Immature natural killer cell (primary cell): ENCODE results near the gene PPP3CA. TPM values are rescaled to one million over a fixed set of nuclear protein-coding genes. Genes with fewer than 3 reads are reported as not detected.

ENCODE experiments used
- DNase-seq, 3 donors: peaks; one replicate each; pipeline ENCODE4 v3.0.0; 2022; ENCODE audit warnings: mixed read lengths in 1 of 3
- H3K27ac Mint-ChIP-seq, 6 donors: one replicate each; pipeline ENCODE4 v1.8.0; 2020; ENCODE audit warnings: mixed read lengths in 6 of 6, mild to moderate bottlenecking in 5 of 6, inconsistent platforms in 4 of 6, moderate library complexity in 3 of 6
- H3K27me3 Mint-ChIP-seq, 3 donors: one replicate each; pipeline ENCODE4 v1.8.0; 2020 to 2021; ENCODE audit warnings: low read depth in 3 of 3, mild to moderate bottlenecking in 3 of 3, mixed read lengths in 3 of 3, moderate library complexity in 3 of 3, inconsistent platforms in 1 of 3
- H3K36me3 Mint-ChIP-seq, 3 donors: one replicate each; pipeline ENCODE4 v1.8.0; 2020; ENCODE audit warnings: mixed read lengths in 3 of 3, inconsistent platforms in 2 of 3, mild to moderate bottlenecking in 2 of 3
- H3K4me1 Mint-ChIP-seq, 2 donors: one replicate each; pipeline ENCODE4 v1.8.0; 2020; ENCODE audit warnings: inconsistent platforms in 2 of 2, mild to moderate bottlenecking in 2 of 2, mixed read lengths in 2 of 2, moderate library complexity in 1 of 2
- H3K4me3 Mint-ChIP-seq, 5 donors: one replicate each; pipeline ENCODE4 v1.8.0; 2020; ENCODE audit warnings: mild to moderate bottlenecking in 5 of 5, mixed read lengths in 5 of 5, inconsistent platforms in 3 of 5, moderate library complexity in 3 of 5
- H3K9me3 Mint-ChIP-seq, 6 donors: one replicate each; pipeline ENCODE4 v1.8.0; 2020; ENCODE audit warnings: mild to moderate bottlenecking in 6 of 6, mixed read lengths in 6 of 6, inconsistent platforms in 4 of 6, moderate library complexity in 3 of 6
- polyA plus RNA-seq, 3 donors: library from polyadenylated mRNA; unstranded; fragments of 300-500 nt; fragmentation: Illumina TruSeq; gene quantifications; one replicate each; pipeline ENCODE4 v1.2.3, GENCODE V29; 2021

PPP3CA gene
- polyA plus RNA-seq, result 10 to 100 TPM in 2 of 3 donors, 1 to 10 TPM in 1; 9.4 to 13.6 (median 10.8) TPM

- H3K27me3 Mint-ChIP-seq, result peaks cover 13 to 23% (median 19%) of the 10 kb centered on the region in 3 donors
- peak within 1 kb of the TSS; percentile 91 to 98 (median 96) for H3K27ac Mint-ChIP-seq
- H3K4me3 Mint-ChIP-seq, result peak within 1 kb of the TSS; percentile 95 to 98 (median 98)
- DNase-seq, result no peak
- H3K4me1 Mint-ChIP-seq, result peaks cover 40 to 53% of the 10 kb centered on the region in 2 donors
- no peaks in the 10 kb centered on the region for H3K9me3 Mint-ChIP-seq
- H3K36me3 Mint-ChIP-seq, result no peaks in the 10 kb centered on the region
Measured at GRCh38 chr4:101347267-101347556, at the start of gene PPP3CA. TSS of gene PPP3CA (minus strand) at chr4:101347526.

- Mint-ChIP-seq H3K4me1 (no peaks in the 10 kb centered on the region), H3K27me3 (peaks cover 0 to 3% (median 1%) of the 10 kb centered on the region in 3 donors), H3K36me3 (peaks cover 0 to 12% (median 4%) of the 10 kb centered on the region in 3 donors), H3K4me3 (no peak overlapping the region), H3K27ac (no peak overlapping the region), H3K9me3 (peaks cover 0 to 6% (median 0%) of the 10 kb centered on the region in 6 donors)
- no peak for DNase-seq
Measured at GRCh38 chr4:101393256-101393655, 45.9 kb upstream of the PPP3CA start.

DNA sequence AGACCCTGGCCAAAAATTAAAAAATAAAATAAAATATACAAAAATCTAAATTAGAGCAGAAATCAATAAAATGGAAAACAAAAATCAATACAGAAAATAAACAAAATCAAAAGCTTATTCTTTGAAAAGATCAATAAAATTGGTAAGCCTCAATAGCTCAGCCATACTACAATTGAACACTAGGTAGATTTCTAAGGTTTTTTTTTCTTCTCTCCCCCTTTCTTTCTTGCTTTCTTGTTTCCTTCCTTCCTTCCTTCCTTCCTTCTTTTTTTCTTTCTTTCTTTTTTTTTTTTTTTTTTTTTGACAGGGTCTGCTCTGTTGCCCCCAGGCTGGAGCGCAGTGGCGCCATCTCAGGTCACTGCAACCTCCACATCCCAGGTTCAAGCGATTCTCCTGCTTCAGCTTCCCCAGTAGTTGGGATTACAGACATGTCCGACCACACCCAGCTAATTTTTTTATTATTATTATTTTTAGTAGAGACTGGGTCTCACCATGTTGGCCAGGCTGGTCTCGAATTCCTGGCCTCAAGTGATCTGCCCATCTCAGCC lies 23.4 kb upstream of the PPP3CA start:
- Mint-ChIP-seq H3K9me3 (no peaks in the 10 kb centered on the region), H3K4me3 (no peak overlapping the region), H3K36me3 (peaks cover 0 to 7% (median 0%) of the 10 kb centered on the region in 3 donors), H3K27me3 (peaks cover 3 to 8% (median 6%) of the 10 kb centered on the region in 3 donors), H3K4me1 (no peaks in the 10 kb centered on the region), H3K27ac (no peak overlapping the region)
- no peak for DNase-seq

DNA sequence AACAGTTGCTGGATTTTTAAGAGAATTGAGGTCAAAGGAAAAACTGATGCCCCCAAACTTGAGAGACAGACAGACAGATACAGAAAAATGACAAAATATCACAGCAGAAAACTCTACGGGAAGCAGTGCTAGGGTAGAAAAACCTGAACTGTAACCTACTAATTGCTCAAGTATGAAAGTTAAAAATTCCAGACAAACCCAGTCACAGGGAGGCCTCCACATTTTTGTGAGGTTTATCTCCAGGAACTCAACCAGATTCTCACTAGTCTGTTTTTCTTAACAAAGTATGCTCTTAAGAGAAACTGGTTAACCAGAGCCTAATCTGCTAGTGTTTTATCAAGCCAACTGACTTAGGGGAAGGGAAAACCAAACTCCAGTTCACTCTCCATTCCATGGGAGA lies 19.9 kb upstream of the PPP3CA start:
- H3K4me3 Mint-ChIP-seq, result no peak overlapping the region
- no peaks in the 10 kb centered on the region for H3K9me3 Mint-ChIP-seq
- H3K27me3 Mint-ChIP-seq, result peaks cover 3 to 5% (median 3%) of the 10 kb centered on the region in 3 donors
- no peaks in the 10 kb centered on the region for H3K36me3 Mint-ChIP-seq
- no peak for DNase-seq
- H3K4me1 Mint-ChIP-seq, result no peaks in the 10 kb centered on the region
- no peak overlapping the region for H3K27ac Mint-ChIP-seq

GRCh38 chr4:101366331-101366730 lies 19.0 kb upstream of the PPP3CA start:
- H3K4me3 Mint-ChIP-seq, result no peak overlapping the region
- H3K36me3 Mint-ChIP-seq, result no peaks in the 10 kb centered on the region
- H3K4me1 Mint-ChIP-seq, result no peaks in the 10 kb centered on the region
- H3K9me3 Mint-ChIP-seq, result no peaks in the 10 kb centered on the region
- no peak overlapping the region for H3K27ac Mint-ChIP-seq
- DNase-seq, result no peak
- peaks cover 3% of the 10 kb centered on the region in 3 donors for H3K27me3 Mint-ChIP-seq

GRCh38 chr4:101357751-101358150 lies 10.4 kb upstream of the PPP3CA start:
- no peak overlapping the region for H3K4me3 Mint-ChIP-seq
- H3K27me3 Mint-ChIP-seq, result peaks cover 0 to 4% (median 1%) of the 10 kb centered on the region in 3 donors
- no peak for DNase-seq
- H3K36me3 Mint-ChIP-seq, result no peaks in the 10 kb centered on the region
- H3K9me3 Mint-ChIP-seq, result no peaks in the 10 kb centered on the region
- H3K27ac Mint-ChIP-seq, result no peak overlapping the region
- H3K4me1 Mint-ChIP-seq, result no peaks in the 10 kb centered on the region

GRCh38 chr4:101356928-101357327 lies 9.6 kb upstream of the PPP3CA start:
- Mint-ChIP-seq H3K27me3 (peaks cover 0 to 4% (median 1%) of the 10 kb centered on the region in 3 donors), H3K9me3 (no peaks in the 10 kb centered on the region), H3K4me3 (no peak overlapping the region), H3K4me1 (no peaks in the 10 kb centered on the region), H3K27ac (no peak overlapping the region), H3K36me3 (no peaks in the 10 kb centered on the region)
- no peak for DNase-seq

DNA sequence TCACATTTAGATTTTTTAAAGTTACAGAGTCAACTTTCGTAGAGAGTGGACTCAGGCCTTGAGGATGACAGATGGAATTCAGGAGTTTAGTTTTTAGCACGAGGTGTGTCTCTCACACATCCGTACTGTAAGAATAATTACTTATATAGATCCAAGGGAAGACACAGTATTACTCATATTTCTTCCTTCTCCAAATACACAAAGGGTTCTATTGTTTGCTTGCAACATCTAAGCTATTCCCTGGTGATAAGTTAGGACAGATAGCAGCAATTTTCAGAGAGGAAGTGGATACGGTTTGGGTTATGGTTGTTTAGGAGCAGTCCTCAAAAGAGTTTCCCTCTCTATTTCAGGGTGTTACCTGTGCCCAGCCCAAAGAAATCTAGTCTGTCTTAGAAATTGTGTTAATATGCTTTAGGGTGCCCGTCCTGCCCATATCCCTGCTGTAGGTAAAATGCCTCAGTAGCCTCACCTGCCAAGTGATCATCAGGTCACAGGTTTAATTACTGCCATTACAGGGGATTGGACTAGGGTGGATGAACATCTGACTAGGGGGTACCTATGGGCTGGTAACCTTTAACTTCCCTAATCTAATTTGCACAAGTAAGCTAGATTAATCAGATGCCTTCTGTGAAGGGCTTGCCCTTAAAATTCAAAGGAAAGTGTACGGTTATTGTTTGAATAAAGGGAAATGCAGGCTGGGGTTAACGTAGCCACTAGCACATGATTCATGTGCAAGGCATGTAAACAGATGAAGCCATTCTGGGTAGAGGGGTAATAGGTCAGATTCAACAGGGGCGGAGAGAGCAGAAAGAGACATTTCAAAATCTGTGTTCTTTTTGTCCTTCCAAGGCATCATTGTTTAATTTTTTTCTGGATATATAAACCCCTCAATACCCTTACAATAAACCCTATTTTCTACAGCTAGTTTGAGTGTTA lies 8.7 kb upstream of the PPP3CA start:
- no peaks in the 10 kb centered on the region for H3K4me1 Mint-ChIP-seq

GRCh38 chr4:101355246-101355645 lies 7.9 kb upstream of the PPP3CA start:
- no peak overlapping the region for H3K27ac Mint-ChIP-seq
- no peaks in the 10 kb centered on the region for H3K9me3 Mint-ChIP-seq
- peaks cover 0 to 4% (median 1%) of the 10 kb centered on the region in 3 donors for H3K27me3 Mint-ChIP-seq
- H3K4me1 Mint-ChIP-seq, result no peaks in the 10 kb centered on the region
- no peak overlapping the region for H3K4me3 Mint-ChIP-seq
- no peak for DNase-seq
- H3K36me3 Mint-ChIP-seq, result no peaks in the 10 kb centered on the region

More for the DNA sequence above, 8.7 kb upstream of the PPP3CA start:
- DNase-seq, result no peak
- Mint-ChIP-seq H3K9me3 (no peaks in the 10 kb centered on the region), H3K27me3 (peaks cover 0 to 4% (median 1%) of the 10 kb centered on the region in 3 donors), H3K4me3 (no peak overlapping the region), H3K27ac (no peak overlapping the region), H3K36me3 (no peaks in the 10 kb centered on the region)

GRCh38 chr4:101349801-101350064 lies 2.4 kb upstream of the PPP3CA start:
- Mint-ChIP-seq H3K36me3 (no peaks in the 10 kb centered on the region), H3K27me3 (peaks cover 13 to 23% (median 19%) of the 10 kb centered on the region in 3 donors), H3K27ac (no peak overlapping the region), H3K4me3 (no peak overlapping the region), H3K9me3 (no peaks in the 10 kb centered on the region), H3K4me1 (peaks cover 23 to 28% of the 10 kb centered on the region in 2 donors)
- no peak for DNase-seq

DNA sequence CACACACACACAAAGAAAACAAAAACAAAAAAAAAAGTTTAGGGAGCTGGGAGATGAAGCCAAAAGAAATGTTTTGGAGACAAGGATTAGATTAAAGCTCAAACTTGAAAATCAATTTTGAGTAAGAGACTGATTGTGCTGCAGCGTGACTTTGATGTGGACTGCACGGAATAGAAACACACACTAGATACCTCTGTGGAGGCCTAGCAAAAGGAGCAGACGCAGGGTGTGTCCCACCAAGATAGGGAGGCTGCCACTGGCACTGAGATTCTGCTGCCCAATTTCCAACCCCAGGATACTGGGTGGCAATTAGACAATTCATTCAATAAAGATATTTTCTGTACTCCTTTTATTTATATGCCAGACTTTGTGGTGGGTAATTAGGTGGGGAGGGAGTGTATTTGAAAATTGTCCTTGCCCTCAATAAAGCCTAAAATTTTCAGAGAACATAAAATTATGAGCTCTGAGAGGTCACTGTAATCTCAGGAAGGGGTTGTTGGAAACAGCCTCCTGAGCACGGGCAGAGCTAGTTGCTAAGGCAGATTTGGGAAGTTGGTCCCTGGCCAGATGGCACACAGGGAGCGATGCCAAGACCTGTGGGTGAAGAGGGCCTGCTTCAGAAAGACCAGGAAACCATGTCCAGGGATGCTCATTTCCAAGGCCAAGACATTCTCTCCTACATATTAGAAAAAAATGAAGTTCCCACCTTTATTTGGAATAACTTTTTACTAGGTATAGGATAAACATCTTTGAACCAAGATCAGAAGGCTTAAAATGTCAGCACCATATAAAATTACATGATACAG lies 1.9 kb upstream of the PPP3CA start:
- H3K27ac Mint-ChIP-seq, result peak overlapping the region in 5 of 6 donors; percentile 91 to 98 (median 97)
- H3K36me3 Mint-ChIP-seq, result no peaks in the 10 kb centered on the region
- peaks cover 28 to 34% of the 10 kb centered on the region in 2 donors for H3K4me1 Mint-ChIP-seq
- no peaks in the 10 kb centered on the region for H3K9me3 Mint-ChIP-seq
- H3K4me3 Mint-ChIP-seq, result peak overlapping the region; percentile 95 to 98 (median 98)
- DNase-seq, result no peak
- peaks cover 13 to 23% (median 19%) of the 10 kb centered on the region in 3 donors for H3K27me3 Mint-ChIP-seq

GRCh38 chr4:101348367-101348827 lies 1.1 kb upstream of the PPP3CA start:
- H3K27me3 Mint-ChIP-seq, result peaks cover 13 to 23% (median 19%) of the 10 kb centered on the region in 3 donors
- no peak for DNase-seq
- H3K4me1 Mint-ChIP-seq, result peaks cover 31 to 42% of the 10 kb centered on the region in 2 donors
- no peaks in the 10 kb centered on the region for H3K9me3 Mint-ChIP-seq
- H3K4me3 Mint-ChIP-seq, result peak overlapping the region; percentile 95 to 98 (median 98)
- no peaks in the 10 kb centered on the region for H3K36me3 Mint-ChIP-seq
- peak overlapping the region; percentile 91 to 98 (median 96) for H3K27ac Mint-ChIP-seq

DNA sequence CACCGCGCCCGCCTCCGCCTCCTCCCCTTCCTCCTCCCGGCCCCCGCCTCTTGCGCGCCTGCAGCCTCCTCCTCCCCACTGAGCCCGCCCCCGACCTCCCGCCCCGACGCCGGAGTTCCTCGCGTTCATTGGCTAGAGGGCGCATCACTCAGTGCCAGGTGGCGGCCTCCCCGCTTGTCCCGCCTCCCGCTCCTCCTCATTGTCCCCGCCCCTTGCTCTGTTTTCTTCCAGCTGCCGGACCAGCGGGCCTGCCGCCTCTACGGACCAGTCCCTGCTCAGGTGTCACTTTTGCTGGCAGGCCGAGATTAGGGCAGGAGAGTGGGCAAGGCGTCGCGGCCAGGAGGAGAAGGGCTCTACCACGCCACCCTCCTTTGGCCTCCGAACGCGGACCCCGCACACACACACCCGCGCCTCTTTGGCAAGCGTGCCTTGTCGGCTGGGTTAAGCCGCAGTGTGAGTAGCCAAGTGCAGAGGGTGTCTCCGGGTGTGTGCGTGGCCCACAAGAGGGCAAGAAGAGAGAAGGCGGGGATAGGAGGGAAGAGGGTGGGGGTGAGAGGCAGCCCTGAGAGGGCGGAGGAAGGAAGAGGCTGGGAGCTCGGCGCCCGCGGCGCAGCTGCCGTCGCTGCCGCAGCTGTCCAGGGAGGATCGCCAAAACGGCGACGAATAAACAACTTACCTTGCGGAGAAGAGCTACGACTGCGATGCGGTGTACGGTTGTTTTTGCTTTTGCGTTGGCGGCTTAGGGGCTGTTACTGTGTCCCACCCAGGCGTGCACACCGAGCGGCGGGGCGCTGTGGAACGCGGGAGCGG lies 436 bp upstream of the PPP3CA start:
- H3K4me3 Mint-ChIP-seq, result peak overlapping the region; percentile 95 to 98 (median 98)
- peaks cover 37 to 48% of the 10 kb centered on the region in 2 donors for H3K4me1 Mint-ChIP-seq
- H3K9me3 Mint-ChIP-seq, result no peaks in the 10 kb centered on the region
- DNase-seq, result peak; percentile 98
- H3K36me3 Mint-ChIP-seq, result no peaks in the 10 kb centered on the region
- peak overlapping the region; percentile 91 to 98 (median 96) for H3K27ac Mint-ChIP-seq
- H3K27me3 Mint-ChIP-seq, result peaks cover 13 to 23% (median 19%) of the 10 kb centered on the region in 3 donors
